Pancreas (tissue), 10 donors: ENCODE data around the gene C8A. TPM values are rescaled to one million over a fixed set of nuclear protein-coding genes. Genes with fewer than 3 reads are reported as not detected.

ENCODE experiments used
- ATAC-seq, 4 donors: fragments of 200-7000 bp; cut with Tn5 transposase; one replicate each; pipeline versions ENCODE4 v1.8.0 to v1.9.1; 2020; ENCODE audit warnings: mild to moderate bottlenecking in 4 of 4, moderate library complexity in 4 of 4
- DNase-seq, 6 donors: peaks; one replicate each; pipeline ENCODE4 v3.0.0-alpha.2; 2020
- FAIRE-seq: peaks from 2 replicates; lab custom pipeline; 2012; peaks lifted over from hg19 to GRCh38; lab: Jason Lieb, UNC
- H3K27ac ChIP-seq, 4 donors: fragments of 200-600 bp; sonication (generic); 1 replicate in 3 of 4; 2 replicates in 1 of 4; pipeline versions ENCODE4 v1.5.0 to v1.8.0; 2020
- H3K27me3 ChIP-seq, 4 donors: fragments of 200-600 bp; one replicate each; pipeline ENCODE4 v1.8.0; 2021
- H3K36me3 ChIP-seq, 3 donors: fragments of 200-600 bp; sonication (generic) in 1 of 3; one replicate each; pipeline versions ENCODE4 v1.5.0 to v1.8.0; 2020 to 2021
- H3K4me1 ChIP-seq, 3 donors: fragments of 200-600 bp; one replicate each; pipeline ENCODE4 v1.8.0; 2021
- H3K4me3 ChIP-seq, 4 donors: fragments of 200-600 bp; sonication (generic) in 2 of 4; one replicate each; pipeline versions ENCODE4 v1.5.0 to v1.8.0; 2020 to 2021
- H3K9me3 ChIP-seq, 4 donors: fragments of 200-600 bp; one replicate each; pipeline ENCODE4 v1.8.0; 2021
- CTCF ChIP-seq, 4 donors: fragments of 200-600 bp; sonication (generic) in 3 of 4; IDR thresholded peaks; one replicate each; pipeline versions ENCODE4 v1.5.0 to v1.8.0; 2021; ENCODE audit warnings: antibody characterized with exemption in 4 of 4
- WGBS, 2 donors: extraction: QIAGEN DNeasy Blood & Tissue Kit; methylation state at CpG; one replicate each; pipeline ENCODE4 v1.1.7; 2013; 5-methylcytosine and 5-hydroxymethylcytosine counted together
- intact Hi-C, 3 donors: fragments of 100-400 bp; cut with DNase I; formaldehyde crosslinking; loops; one replicate each; pipeline versions ENCODE4 v1.11.1 to v1.14.2; 2022
- polyA plus RNA-seq, 2 donors: library from polyadenylated mRNA; stranded (reverse); fragments of 200-250 nt; gene quantifications; one replicate each; pipeline ENCODE4 v1.2.3, GENCODE V29; 2013
- total RNA-seq, 6 donors: library from RNA; stranded (reverse); fragmentation: NEBNext Ultra II Directional in 4 of 6; extraction: Animal tissue kit (Norgen Biotek cat#: 25700) in 4 of 6; gene quantifications; one replicate each; pipeline versions ENCODE4 v1.2.1 to v1.2.4, GENCODE V29; 2021 to 2023
- donor health status: healthy with polysubstance abuse.
- donor health status: DM: no; HTN: no; CAD: no; lungs with moderate emphysema.
- donor health status: DM: no; HTN: no; CAD: no.
- donor health status: control.
- donor health status: control.
- donor health status: Bipolar disorder and iron deficiency.
- donor health status: DM: yes; HTN: yes; CAD: no.
- donor health status: DM: no; HTN: no; CAD: no.
- donor health status: DM: no; HTN: no; CAD: no.
- donor health status: DM: yes; HTN: yes; CAD: no.

Gene C8A
- total and polyA plus RNA-seq, 8 donors = 0.08 to 0.38 (median 0.11) TPM; not detected in 4

GRCh38 chr1:56921479-56921878, 66.9 kb downstream of the C8A start:
- WGBS, 2 donors = 65 to 75% methylated on average over 1 of the region's 1 CpG
- no peak overlapping the region for H3K27ac ChIP-seq
- peaks cover 5 to 17% (median 13%) of the 10 kb centered on the region in 3 donors for H3K4me1 ChIP-seq
- FAIRE-seq (no peak), DNase-seq (no peak), ATAC-seq (no peak)
- H3K36me3 ChIP-seq = no peaks in the 10 kb centered on the region
- no peaks in the 10 kb centered on the region for H3K27me3 ChIP-seq
- TF ChIP-seq CTCF (IDR thresholded peaks at IDR 0.05) = no peak
- no peak overlapping the region for H3K4me3 ChIP-seq
- intact Hi-C loops = no loop called here
- H3K9me3 ChIP-seq = no peaks in the 10 kb centered on the region

GRCh38 chr1:56922070-56922469, 67.5 kb downstream of the C8A start:
- no peaks in the 10 kb centered on the region for H3K27me3 ChIP-seq
- no peak for FAIRE-seq
- ATAC-seq = no peak
- no peak overlapping the region for H3K27ac ChIP-seq
- H3K9me3 ChIP-seq = no peaks in the 10 kb centered on the region
- no peak for DNase-seq
- intact Hi-C loops = no loop called here
- peaks cover 5 to 17% (median 13%) of the 10 kb centered on the region in 3 donors for H3K4me1 ChIP-seq
- H3K36me3 ChIP-seq = no peaks in the 10 kb centered on the region
- H3K4me3 ChIP-seq = no peak overlapping the region
- 91 to 94% methylated on average over 4 of the region's 4 CpGs for WGBS, 2 donors
- TF ChIP-seq CTCF (IDR thresholded peaks at IDR 0.05) = no peak

- peaks cover 5 to 17% (median 13%) of the 10 kb centered on the region in 3 donors for H3K4me1 ChIP-seq
- no peaks in the 10 kb centered on the region for H3K36me3 ChIP-seq
- DNase-seq (no peak), ATAC-seq (no peak), FAIRE-seq (no peak)
- TF ChIP-seq CTCF (IDR thresholded peaks at IDR 0.05) = no peak
- no peaks in the 10 kb centered on the region for H3K9me3 ChIP-seq
- intact Hi-C loops = no loop called here
- no peaks in the 10 kb centered on the region for H3K27me3 ChIP-seq
- H3K27ac ChIP-seq = no peak overlapping the region
- 98 to 100% methylated on average over 1 of the region's 1 CpG for WGBS, 2 donors
- no peak overlapping the region for H3K4me3 ChIP-seq
Measured at GRCh38 chr1:56922507-56922906, 67.9 kb downstream of the C8A start.

GRCh38 chr1:56923201-56923600, 68.6 kb downstream of the C8A start:
- Histone ChIP-seq H3K9me3 (no peaks in the 10 kb centered on the region), H3K36me3 (no peaks in the 10 kb centered on the region), H3K27me3 (no peaks in the 10 kb centered on the region), H3K4me1 (peaks cover 5 to 17% (median 13%) of the 10 kb centered on the region in 3 donors), H3K27ac (no peak overlapping the region), H3K4me3 (no peak overlapping the region)
- ATAC-seq (no peak), FAIRE-seq (no peak), DNase-seq (no peak)
- WGBS, 2 donors = 62 to 94% methylated on average over 3 of the region's 3 CpGs
- intact Hi-C loops = no loop called here
- no peak for TF ChIP-seq CTCF (IDR thresholded peaks at IDR 0.05)

GRCh38 chr1:56924116-56924515, 69.5 kb downstream of the C8A start:
- 91 to 96% methylated on average over 5 of the region's 5 CpGs for WGBS, 2 donors
- no peak for TF ChIP-seq CTCF (IDR thresholded peaks at IDR 0.05)
- intact Hi-C loops = no loop called here

More at GRCh38 chr1:56924116-56924515, 69.5 kb downstream of the C8A start:
- no peak for FAIRE-seq
- no peak overlapping the region for H3K4me3 ChIP-seq
- no peaks in the 10 kb centered on the region for H3K36me3 ChIP-seq
- H3K27ac ChIP-seq = no peak overlapping the region
- no peak for ATAC-seq
- H3K9me3 ChIP-seq = no peaks in the 10 kb centered on the region
- no peaks in the 10 kb centered on the region for H3K27me3 ChIP-seq
- peaks cover 5 to 11% (median 11%) of the 10 kb centered on the region in 3 donors for H3K4me1 ChIP-seq
- DNase-seq = no peak
